Measurements from ENCODE around the gene IER5L.

Gene IER5L

GRCh38 chr9:129160712-129161533, 17.1 kb downstream of the IER5L start:
- peak; percentile 91 for DNase-seq (ENCODE audit: low read depth)

GRCh38 chr9:129156163-129156562, 21.9 kb downstream of the IER5L start:
- no peak for DNase-seq (ENCODE audit: low read depth)

DNA sequence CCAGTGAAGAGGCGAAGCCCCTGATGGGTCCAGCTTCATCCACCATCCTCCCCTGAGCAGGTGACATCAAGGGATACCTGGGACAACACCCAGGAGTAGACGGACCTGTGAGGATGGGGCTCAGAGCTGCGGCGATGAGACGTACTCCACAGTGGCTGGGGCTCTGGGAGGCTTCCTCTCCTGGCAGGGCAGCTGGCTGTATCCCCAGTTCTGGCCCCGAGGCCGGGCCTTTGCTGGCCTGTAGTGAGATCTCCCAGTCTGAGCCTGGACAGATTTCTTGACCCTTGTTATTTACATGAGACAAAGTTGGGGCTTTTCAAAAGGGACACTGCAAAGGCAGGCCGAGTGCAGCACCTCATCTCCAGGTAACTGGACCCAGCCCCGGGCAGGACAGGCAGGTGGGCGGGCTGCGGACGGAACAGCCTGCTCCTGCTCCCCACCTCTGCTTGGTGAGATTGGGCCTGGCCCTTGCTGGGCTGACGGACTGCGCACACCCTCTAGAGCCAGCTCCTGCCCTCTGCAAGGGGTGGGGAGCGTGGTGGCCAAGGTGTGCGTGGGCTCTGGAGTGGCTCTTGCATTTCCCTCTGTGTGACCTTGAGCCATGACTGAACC, 23.1 kb downstream of the IER5L start:
- DNase-seq (ENCODE audit: low read depth), result no peak

DNA sequence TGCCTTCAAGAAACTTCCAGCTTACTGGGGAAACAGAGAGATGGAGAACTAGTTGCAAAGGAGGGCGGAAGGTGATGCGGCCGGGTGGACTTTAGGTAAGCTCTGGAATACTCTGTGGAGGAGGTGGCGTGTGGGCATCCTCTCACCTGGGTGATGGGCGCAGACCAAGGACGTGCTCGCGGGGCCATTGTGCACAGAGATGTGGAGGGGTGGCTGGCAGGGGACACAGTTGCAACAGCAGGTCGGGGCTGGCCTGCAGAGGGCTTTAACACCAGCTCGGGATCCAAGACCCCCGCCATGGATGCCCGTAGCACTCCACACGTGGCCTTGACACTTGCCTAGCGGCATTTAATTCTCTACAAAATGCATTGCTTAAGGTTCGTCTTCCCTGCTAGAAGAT, 26.6 kb downstream of the IER5L start:
- DNase-seq (ENCODE audit: low read depth), result no peak

GRCh38 chr9:129150672-129151211, 27.3 kb downstream of the IER5L start:
- no peak for DNase-seq (ENCODE audit: low read depth)

DNA sequence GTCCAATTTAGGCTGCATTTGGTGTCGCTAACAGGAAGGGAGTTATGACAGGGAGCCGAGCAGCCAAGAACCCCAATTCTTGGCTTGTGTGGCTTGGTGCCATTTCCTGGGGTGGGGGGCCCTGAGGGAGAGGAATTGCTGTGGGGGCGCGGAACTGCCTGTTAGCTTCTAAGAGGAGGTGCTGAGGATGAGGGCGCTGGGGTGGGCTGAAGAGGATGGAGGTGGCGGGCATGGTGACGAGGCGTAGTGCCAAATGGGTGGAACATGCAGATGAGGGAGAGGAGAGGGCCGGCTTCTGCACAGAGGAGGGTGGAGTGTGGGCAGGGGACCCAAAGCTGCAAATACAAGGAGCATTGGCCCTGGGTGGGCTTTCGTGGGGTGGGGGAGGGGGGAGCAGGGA, 27.9 kb downstream of the IER5L start:
- DNase-seq (ENCODE audit: low read depth), result no peak

DNA sequence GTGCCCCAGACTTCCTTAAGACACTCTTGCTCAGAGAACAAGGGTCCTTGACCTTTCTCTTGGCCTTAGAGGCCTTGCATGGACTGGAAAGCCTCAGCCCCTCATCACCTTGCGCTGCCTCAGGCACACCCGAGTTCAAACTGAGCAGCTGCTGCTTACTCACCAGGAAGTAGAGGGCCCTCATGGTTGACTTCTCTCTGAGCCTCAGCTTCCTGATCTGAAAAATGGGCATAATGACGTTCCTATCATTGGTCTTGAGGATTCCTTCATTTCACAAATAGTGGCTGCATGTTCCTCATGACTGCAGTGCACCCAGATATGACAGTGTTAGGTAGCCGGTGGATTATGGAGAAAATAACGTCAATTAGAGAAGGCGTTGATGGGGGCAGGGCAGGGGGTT, 28.6 kb downstream of the IER5L start:
- DNase-seq (ENCODE audit: low read depth), result no peak

- no peak for DNase-seq (ENCODE audit: low read depth)
Measured at GRCh38 chr9:129148463-129149204, 29.4 kb downstream of the IER5L start.

DNA sequence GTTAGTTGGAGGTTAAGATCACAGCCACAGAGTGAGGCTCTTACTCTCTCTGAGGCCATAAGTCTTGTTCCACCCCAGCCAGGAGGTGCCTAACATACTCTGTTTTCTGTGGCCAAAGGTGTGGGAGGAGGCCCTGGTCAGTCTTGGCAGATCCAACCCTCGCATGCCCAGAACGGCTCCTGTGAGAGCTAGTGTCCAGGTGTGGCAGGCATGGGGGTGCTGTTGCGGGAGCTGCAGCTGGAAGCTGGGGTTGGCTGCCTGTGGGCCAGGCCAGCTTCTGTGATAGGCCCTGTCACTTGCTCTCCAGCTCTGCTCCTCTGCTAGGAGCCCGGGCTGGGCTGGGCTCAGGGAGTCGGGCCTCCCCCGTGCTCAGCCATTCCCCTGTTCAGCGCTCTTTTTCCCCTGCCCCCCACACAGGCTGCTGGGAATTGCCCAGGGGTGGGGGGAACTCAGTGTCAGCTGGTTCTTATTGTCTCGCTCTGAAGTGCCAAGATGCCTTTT, 31.6 kb downstream of the IER5L start:
- DNase-seq (ENCODE audit: low read depth), result peak; percentile 35

DNA sequence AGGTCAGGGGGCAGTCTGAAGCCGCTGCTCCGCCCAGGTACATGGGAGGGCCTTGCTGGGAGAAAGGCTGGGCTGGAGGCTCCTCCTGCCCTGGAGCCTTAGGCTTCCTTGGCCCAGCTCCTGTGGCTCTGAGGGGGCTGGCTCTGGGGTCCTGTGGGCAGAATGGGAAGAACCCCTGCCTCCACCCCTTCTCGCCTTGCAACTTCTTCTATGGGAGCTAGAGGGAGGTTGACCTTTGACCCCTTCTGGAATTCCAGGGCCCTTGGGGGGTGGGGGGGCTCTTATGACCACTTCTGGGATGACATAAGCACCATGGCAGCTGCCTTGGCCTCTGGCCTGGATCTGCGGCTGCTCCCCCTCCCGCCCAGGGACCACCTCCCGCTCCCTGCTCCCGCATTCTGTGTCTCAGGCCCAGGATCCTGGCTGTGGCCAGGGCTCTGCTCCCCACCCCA, 32.2 kb downstream of the IER5L start:
- DNase-seq (ENCODE audit: low read depth), result peak; percentile 91

DNA sequence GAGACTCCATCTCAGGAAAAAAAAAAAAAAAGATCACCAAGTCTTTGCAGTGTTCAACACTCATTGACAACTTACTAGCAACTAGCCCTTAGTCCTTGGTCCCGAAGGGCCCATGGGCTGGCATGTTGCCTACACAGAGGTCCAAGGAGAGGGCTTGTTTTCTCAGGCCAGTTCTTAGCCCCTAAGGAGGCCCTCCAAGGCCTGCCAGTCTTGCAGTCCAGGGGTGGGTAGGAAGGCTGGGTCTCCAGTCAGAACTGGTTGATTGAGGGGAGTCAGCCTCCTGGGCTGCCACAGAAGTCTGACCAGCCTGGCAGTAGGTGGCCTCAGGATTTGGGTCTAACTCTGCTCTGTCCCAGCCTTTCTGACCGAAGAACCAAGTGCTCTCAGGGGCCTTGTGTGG, 32.7 kb downstream of the IER5L start:
- DNase-seq (ENCODE audit: low read depth), result no peak

DNA sequence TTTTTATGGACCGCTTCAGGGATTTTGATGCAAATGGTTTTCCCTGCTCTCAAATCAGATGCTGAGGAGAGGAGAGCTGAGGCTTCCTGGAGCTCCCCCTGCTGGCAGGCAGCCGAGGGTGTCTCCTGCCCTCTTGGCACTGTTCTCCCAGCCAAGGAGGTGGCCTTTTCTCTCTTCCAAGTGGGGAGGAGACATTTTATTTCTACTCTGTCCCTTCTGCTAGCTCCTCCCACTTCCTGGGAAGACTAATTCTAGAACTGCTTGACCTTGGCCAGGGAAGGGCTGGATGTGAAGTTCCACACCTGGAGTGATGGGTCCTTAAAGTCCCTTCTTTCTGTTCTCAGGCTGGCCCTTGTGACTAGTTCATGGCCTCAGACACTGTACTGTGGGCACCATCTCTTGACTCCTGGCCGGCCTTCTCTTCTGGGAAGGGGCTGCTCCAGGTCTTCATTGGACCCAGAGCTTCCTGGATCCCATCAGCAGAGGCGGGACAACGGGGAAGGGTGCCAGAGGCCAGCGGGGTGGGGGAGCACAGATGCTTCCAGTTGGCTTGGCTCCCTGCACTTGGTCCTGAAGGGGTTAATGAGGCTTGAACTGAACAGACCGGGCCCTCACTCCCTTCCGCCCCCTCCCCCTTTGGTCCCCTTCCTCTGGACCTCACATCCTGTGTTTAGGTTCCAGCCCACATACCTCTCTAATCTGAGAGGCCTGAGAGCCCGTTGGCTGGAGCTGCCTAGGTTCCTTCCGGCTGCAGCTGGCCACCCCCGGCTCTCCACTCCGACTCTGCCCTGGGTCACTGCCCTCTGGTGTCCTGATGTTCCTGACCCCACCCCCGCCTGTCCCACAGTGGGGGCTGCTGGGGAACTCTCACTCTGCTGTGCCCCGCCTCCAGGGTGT, 34.8 kb downstream of the IER5L start:
- DNase-seq (ENCODE audit: low read depth), result peak; percentile 88

- DNase-seq (ENCODE audit: low read depth), result no peak
Measured at GRCh38 chr9:129142138-129142935, 35.7 kb downstream of the IER5L start.

- DNase-seq (ENCODE audit: low read depth), result peak; percentile 94
Measured at GRCh38 chr9:129141066-129142041, 36.7 kb downstream of the IER5L start.

DNA sequence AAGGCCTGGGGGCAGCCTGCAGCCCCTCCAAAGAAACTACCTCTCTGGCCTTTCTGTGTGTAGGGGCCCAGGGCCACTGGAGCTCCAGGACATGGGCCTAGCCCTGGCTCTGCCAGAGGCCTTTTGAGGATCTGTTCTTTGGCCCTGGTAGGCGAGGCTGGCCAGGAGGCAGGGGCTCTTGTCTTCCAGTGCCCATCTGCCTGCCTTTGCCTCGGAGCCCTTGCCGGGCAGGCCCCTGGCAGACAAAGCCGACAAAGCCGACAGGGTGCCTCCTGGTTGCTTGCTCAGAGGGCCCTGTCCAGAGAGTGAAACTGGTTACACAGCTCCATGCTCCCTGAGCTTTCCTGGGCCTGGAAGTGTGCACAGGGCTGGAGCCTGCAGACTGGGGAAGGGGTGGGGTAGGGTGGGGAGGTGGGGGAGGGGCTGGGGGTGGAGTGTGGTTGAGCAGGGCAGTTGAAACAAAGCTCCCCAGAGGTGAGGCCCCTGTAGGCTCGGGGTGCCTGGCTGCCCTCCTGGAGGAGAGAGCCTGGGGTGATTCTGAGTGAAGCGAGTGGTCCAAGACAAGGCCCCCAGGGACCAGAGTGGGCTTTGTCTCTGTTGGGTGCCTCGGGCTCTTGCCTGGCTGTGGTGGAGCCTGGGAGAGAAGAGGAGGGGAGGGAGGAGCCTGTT, 37.5 kb downstream of the IER5L start:
- DNase-seq (ENCODE audit: low read depth), result peak; percentile 55

DNA sequence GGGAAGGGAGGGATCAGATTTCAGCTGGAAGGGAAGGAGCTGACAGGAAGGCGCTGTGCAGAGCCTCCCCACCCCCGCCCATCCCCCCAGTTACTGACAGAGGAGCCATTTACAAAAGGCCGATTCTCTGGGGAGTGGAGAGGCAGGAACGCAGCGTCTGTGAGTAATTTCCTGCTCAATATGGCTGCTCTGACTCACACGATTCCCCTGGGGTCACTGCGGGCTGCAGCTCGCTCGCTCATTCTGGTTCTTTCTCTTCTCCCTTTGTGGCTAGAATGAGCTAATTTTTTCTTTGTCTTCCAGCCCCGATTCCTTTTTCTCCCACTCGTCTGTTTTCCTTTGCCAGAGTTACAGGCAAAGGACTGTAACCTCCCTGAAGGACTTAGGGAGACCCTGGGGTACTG, 38.1 kb downstream of the IER5L start:
- DNase-seq (ENCODE audit: low read depth), result peak; percentile 100

- DNase-seq (ENCODE audit: low read depth), result peak; percentile 85
Measured at GRCh38 chr9:129139233-129139992, 38.6 kb downstream of the IER5L start.

All from iris pigment epithelial cell (primary cell).